Ramos (cell line): ENCODE results near the gene ABCG8.
"Not testable (repeated sequence)": the region's sequence is repeated elsewhere in the genome, so short reads cannot be mapped to it uniquely, and the experiment has no call there.

Source experiments
- in situ Hi-C: fragments of 300-500 bp; cut with MboI; formaldehyde crosslinking; loops from one replicate; pipeline ENCODE4 v1.14.3; 2022; ENCODE audit warnings: low sequenced_read_pairs; ENCODE audit not compliant: unreplicated experiment

ABCG8 gene

DNA sequence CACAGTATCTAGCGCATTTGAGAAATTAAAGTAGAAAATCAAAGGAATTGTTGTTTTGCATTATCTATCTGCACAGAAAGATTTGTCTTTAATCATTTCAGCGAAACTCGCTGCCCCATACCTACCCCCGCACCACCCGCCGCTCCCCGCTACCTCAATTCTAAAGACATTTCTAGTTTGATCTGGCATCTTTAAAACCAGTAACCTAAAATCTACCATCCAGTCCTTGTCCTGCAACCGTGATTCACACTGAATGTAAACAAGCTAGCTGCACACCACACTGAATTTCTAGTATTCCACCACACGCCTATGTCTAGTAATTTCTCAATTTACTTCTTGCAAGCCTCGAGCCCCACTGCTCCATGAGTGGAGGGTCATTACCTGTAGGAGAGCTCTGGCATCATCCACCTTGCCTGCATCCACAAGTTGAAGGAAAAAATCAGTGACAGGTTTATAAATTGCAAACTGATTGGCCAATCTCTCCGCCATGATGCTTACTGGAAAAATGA lies 60.1 kb downstream of the ABCG8 start:
- in situ Hi-C loops, result loop anchor here (25.0 kb wide), 1 partner anchor 1063 kb away; no protein-coding TSS in a partner anchor

- in situ Hi-C loops, result loop anchor here (25.0 kb wide), 1 partner anchor 1063 kb away; no protein-coding TSS in a partner anchor
Measured at GRCh38 chr2:43899589-43899988, 60.8 kb downstream of the ABCG8 start.

GRCh38 chr2:43905371-43905803 lies 66.6 kb downstream of the ABCG8 start:
- in situ Hi-C loops, result no loop called here

DNA sequence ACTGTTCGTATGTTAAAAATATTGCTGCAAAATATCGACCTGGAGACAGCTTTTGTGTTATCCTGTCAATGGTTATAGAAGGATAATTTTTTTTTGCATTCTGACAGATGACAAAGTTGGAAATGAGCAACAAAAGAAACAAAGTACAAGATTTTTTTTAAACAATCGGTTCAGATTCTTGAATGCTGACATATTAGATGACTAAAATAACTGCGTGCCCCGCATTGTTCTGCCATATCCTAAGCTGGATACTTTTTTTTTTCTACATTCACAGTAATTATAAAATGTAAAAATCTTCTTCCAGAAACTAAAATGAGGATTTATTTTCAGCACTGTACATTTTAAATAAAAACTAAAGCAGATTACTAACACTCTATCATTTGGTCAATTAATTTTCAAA lies 67.1 kb downstream of the ABCG8 start:
- in situ Hi-C loops, result no loop called here

- in situ Hi-C loops, result no loop called here
Measured at GRCh38 chr2:43906448-43907109, 67.8 kb downstream of the ABCG8 start.

DNA sequence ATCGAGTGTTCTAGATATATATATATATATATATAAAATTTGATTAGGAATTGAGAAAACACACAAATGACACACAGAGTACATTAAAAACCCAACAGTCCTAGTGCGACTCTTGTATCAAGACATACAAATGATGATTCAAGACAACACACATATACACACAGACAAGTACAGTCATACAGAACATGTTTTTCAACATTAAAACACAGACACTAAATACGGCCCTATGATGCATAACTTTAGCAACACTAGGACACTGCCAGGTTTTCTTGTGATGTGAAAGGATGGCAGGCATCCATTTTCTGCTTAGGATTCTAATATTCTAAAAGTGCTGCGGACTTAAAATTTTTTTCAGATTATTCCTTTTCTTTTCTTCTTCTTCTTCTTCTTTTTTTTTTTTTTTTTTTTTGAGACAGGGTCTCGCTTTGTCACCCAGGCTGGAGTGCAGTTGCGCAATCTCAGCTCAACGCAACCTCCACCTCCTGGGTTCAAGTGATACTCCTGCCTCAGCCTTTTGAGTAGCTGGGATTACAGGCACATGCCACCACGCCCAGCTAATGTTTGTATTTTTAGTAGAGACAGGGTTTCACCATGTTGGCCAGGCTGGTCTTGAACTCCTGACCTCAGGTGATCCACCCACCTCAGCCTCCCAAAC lies 72.5 kb downstream of the ABCG8 start:
- in situ Hi-C loops, result not testable (repeated sequence)

GRCh38 chr2:43924463-43924862 lies 85.7 kb downstream of the ABCG8 start:
- in situ Hi-C loops, result no loop called here

- in situ Hi-C loops, result no loop called here
Measured at GRCh38 chr2:43925431-43925830, 86.7 kb downstream of the ABCG8 start.

- in situ Hi-C loops, result no loop called here
Measured at GRCh38 chr2:43927442-43927841, 88.7 kb downstream of the ABCG8 start.

DNA sequence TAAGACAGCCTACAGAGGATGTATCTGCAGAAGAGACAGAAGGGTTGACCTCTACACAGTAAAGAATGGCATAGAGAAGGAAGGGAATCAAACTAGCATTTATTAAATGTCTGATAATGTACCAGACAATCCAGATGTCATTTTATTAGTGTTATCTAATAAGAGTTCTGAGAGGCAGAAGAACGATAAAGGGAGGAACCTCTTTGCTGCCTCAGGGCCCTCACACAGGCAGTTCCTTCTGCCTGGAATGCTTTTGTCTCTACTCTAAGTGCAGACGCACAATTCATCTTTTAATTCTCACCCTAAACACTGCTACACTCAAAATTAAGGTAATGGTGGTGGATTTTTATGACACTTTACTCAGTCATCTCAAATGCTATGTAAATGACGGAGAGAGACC lies 92.5 kb downstream of the ABCG8 start:
- in situ Hi-C loops, result no loop called here
